HG02870 (cell line): ENCODE data around the gene GPSM1.
A peak's percentile ranks its signal among the peaks of the same experiment; 100 is the strongest.

Experiments
- ATAC-seq: cut with Tn5 transposase; IDR thresholded peaks from one replicate; pipeline ENCODE4 v1.9.1; 2021; ENCODE audit warnings: mild to moderate bottlenecking, moderate library complexity; ENCODE audit not compliant: unreplicated experiment

The GPSM1 gene

DNA sequence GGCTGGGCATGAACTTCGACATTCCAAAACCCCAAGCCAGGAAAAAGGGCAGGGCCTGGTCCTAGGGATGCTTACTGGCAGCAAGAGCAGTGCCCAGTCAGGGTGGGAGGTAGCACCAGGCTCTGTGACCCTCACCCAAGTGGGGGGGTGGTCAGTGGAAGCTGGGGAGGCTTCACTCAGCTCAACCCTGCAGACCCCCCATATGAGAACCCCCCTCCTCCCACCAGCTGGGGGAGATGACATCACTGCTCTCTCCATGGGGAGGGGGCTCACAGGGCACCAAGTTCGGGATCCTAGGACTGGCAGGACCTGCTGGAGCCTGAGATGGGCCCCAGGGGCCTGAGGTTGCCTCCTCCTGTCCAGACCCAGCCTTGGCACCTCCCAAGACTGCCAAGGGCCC lies 31.5 kb downstream of the GPSM1 start:
- no peak for ATAC-seq

DNA sequence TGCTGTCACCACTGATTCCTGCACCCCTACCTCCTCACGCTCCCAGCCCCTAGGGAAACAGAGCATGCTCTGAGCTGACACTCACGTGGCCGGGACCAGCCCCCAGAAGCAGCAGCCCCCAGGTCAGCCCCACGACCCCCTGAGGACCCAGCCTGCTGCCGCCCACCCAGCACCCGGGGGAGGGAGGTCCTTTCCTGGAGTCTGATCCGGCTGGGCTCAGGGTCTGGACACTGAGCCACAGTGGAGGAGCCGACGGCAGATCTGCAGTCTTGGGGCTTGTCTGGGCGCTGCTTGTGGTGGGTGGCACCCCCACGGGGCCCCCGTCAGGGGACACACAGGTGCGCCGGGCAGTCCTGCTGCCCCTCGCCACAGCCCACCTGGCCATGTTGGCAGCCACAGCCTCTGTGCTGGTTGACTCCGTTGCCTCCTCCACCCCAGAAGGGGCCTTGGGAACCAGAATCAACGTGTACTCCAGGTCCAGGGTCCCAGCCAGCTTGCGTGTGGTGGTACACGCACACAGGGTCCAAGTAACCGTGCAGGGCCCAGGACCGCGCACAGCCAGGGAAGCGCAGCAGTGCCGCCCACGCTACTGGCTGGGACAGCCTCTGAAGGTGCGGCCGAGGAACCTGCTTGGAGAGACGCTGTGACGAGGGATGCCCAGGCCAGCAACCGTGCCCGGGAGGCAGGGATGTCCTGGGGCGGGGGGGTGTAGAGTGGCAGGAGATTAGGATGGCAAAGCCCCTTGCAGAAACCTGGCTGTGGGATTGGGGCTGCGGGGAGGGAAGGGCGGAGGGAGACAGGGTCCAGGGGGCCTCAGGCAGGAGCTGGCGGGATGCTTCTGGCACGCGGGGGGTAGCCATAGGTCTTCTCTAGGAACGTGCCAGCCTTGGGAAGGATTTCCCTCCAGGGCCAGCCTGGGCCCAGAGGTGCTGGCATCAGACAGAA lies 32.7 kb downstream of the GPSM1 start:
- no peak for ATAC-seq

DNA sequence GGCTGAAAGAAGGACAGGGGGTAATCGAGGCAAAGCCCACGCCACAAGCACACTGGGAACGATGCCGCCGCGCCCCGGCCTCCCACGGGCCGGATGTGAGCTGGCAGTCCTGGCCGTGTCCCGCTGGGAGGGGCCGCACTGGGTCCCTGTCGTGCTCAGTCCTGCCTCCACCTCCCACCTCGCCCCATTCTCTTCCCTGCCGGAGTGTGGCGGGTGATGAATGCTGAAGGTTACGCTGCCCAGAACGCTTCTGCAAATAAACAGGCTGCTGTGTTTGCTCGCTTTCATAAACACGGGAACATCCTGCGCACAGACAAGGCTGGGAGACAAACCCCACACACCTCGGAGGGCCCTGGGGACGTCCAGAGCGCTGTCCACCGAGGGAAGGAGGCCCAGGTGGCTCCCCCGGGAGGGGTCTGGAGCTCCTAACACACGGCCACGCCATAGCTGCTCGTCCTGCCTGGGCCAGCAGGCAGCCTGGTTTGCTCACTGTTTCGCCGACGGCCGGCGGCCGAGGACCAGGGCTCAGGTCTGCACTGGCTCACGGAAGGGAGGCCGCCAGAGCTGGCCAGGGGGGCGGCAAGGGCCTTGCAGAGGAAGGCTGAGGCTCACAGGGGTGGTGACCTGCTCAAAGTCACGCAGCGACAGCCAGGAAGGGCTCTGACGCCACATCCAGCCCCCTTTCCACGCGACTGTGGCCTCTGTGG lies 33.9 kb downstream of the GPSM1 start:
- no peak for ATAC-seq

DNA sequence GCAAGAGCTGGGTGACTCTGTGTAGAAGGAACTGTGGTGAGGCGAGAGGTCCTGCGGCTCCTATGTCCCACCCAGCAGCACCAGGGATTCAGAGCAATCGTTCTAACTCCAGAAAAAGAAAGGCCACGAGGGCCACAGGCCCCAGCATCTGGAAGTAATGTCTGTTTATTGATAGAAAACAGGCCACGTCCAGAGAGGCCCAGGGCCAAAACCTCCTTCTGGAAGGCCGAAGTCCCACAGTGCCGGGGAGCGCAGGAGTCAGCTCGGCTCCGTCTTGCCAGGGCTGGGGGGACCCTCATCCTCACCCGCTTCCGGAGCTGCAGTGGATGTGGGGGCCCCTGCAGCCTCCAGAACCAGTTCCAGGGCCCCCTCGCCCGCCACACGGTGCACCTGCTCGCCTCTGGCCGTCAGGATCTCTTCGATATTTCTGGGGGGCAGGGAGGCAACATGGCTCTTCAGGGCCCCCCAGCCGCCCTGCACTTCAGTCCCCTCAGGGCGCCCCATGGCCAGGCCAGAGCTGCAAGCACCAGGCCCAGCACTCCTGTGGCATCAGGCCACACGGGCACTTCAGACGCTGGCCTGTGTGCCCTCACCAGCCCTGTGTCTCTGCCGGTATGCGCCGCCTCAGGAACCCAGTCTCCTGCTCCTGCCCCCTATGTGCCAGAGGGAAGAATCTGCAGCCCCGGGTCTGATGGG lies 34.6 kb downstream of the GPSM1 start:
- ATAC-seq, result no peak

DNA sequence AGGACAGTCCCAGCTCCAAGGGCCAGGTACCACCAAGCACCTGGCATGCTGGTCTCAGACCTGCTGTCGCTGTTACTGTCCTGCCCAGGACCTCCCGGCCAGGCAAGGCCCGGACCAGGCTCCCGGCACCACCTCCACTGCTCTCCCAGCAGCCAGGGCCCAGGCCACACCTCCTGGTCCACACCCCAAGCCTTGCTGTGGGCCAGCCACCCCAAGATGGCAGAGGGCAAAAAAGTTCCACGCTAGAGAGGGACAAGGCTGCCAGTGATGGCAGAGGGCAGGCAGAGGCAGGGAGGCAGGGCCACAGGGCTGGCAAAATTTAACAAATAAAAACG lies 35.1 kb downstream of the GPSM1 start:
- ATAC-seq, result no peak

DNA sequence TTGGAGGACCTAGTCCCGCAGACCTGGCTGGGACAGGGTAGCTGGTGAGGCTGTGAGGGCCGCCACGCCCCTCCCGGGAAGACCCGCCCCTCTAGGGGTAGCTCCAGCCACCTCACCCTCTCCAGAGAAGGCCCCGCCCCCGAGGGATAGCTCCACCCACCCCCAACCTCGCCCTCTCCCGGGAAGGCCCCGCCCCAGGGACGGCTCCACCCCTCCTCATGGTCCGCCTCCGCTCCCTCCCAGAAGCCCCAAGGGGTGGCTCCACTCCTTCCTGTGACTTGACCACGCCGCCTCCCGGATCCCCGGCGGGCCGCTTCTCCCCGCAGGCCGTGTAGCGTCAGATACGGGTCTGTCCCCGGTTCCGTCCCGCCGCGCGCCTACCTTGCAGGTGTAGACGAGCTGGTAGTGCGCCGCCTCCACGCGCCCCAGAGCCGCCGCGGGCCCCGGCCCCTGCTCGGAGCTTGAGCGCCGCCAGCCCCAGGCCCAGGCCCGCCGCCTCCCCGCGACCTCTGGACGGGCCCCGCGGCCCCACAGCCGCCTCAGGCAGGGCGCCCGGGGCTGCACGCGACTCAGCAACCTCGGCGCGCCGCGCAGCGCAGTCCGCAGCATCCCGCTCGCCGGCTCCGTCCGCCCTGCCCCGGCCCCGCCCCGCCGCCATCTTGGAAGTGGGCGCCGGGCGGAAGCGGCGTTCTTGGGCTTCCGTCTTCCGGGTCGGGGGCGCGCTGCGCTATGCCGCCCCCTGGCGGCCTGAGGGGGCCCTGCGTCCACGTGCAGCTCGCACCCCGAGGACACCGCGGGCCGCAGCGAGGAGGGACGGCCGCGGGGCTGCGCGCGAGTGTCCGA lies 36.0 kb downstream of the GPSM1 start, which contains the start of gene DNLZ:
Gene DNLZ (minus strand): TSS at position 639 of the 843 bp plus-strand sequence. CDS start 30 bp downstream, at position 609.
- peak; percentile 82 for ATAC-seq

DNA sequence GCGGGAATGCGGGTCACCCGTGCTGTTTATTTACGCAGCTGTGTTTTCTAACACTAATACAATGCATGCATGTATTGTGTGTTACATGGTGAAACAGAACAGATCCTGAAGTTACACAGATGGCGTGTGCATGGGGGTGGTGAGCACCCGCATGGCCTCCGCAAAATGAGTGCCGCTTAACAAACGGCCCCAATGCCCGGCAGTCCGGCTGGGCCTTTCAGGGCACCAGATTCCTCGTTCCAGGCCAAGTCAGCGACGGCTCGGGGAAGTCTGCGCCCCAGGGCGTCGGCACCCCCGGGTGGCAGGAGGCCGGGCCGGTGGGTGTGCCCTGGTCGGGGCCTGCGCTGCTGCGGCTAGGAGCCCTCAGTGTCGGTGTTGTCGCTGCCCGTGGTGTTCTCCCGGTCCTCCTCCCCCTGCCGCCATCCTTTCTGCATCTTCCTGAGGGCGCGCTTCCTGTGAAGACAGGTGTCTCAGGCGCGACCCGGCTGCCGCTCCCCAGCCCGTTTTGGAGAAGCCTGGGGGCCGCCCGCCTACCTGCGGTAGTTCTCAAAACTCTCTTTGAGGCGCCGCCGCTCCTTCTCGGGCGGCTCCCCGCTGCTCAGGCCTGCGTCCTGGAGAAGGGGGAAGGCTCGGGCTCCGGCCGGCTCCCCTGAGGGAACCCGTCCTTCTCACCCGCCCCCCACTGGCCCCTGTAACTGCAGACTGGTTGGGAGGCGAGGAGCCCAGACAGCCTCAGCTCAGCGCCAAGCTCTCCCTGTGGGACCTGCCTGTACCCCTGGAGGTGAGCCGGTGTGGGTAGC lies 36.8 kb downstream of the GPSM1 start:
- no peak for ATAC-seq

DNA sequence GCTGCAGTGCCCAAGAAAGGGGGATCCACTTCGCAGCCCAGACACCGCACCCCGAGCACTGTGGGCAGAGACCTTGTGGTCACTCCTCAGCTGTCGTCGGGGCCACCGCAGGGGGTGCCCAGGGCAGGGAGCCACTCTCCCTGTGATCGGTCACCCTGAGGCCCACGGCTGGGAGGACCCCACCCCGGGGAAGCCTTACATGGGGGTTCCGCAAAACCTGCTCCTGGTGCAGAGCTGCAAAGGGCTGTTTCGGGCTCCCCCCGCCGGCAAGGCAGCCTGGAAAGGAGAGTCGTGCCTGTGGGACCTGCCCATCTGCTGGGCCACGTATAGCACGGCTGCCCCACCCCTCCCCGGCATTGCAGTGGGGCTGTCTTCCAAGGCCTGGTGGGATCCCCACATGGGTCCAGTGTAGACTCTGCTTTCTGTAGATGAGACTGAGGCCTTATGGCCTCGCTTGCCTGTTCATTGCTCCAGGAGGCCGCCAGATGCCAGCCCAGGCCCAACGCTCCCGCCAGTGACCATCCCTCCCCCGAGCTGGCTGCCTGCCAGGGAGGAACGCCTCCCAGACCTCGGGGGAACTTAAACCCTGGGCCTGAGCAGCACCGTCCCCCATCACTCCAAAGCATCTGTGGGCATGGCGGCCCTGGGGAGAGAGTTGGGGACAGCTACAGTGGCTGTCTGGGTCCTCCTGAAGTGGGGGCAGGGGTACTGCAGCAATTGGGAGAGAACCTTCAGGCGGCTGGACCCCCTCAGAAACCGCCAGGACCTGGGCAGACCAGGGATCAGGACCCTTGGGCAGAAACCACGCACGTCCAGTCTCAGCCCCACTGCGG lies 37.8 kb downstream of the GPSM1 start:
- ATAC-seq, result no peak

DNA sequence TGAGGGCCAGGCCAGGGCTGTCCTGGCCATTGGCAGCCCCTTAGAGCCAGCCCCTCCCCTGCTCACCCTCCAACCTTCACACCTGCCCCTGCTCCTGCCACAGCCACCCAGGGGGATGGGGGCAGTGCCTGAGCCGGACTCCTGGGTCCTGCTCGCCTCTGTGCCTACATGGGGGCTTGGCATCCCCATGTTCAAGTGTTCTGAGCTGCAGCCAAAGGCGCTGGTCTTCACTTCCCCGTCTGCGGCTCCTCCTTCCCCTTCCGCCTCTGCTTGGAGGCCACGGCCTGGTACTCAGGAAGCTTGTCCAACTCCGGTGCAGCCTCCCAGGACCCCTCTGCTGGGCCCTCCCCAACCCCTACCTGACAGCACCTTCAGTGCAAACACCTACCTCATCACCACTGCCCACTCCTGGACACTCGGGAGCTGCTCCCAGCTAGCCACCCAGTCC lies 38.5 kb downstream of the GPSM1 start:
- no peak for ATAC-seq

DNA sequence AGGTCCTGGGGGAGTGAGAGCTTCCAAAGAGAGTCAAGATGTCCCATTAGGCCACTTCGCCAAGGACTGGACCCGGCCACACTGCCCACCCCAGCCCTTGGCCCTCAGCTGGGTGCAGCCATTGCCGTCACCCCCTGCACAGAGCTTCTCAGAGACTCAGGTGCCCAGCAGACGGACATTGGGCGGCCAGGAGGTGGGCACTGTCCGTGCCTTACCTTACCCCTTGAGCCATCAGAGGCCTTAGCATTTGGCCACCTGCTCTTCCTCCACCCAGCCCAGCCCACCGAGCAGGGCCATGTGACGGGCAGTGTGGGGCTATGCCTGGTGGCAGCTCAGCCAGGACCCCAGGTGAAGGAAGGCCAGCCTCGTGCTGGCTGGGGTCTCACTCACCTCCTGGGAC lies 39.5 kb downstream of the GPSM1 start:
- no peak for ATAC-seq

DNA sequence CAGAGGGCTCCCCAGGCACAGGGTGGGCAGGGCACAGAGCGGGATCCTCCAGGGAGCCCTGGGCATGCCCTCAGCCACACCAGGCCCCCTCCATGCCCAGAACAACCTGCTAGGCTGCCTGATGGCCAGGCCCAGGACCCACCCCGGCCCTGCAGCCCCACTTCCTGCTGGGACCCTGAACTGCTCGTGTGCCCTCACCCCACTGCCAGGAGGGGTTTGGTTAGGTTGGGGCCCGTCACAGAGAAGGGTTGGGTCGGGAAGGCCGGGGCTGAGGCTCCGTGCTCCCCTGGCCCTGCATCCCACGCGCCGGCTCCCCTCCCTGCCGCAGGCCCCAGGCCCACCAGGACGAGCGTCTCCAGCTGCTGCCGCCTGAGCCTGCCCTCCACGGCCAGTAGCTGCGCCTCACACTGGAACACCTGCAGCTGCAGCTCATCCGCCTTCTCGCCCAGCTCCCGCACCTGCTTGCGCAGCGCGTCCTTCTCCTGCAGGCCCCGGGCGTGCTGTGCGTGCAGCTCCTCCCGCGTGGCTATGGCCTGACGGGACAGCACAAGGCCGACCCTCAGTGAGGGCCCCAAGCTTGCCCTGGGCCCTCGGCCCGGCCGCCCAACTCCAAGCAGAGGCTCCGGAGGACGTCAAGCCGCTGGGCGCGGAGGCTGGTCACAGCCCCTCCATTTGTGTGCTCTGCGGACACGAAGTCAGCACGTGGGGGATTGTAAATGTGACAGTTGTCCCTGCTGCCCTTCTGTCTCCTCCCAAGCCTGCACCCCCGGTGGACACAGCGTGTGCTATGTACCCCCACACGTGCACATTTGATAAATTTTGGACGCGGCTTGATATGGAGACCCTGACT lies 40.2 kb downstream of the GPSM1 start:
- ATAC-seq, result no peak

DNA sequence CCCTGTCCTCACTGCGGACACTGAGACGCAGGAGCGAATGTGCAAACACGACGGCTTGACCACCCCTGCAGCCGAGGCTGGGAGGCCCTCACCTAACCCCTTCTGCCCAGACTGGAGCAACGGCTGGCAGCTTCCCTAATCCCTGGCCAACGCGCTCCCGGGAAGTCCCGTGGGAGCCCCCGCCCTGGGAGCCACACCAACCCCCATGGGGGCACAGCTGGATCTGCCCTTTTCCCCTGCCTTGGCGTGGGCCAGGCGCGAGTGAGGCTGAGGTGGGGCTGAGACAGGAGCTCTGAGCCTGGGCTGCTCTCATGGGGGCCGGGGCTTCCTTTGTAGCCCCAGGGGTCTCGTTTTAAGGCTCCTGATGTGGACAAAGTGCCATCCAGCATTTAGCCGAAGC lies 40.9 kb downstream of the GPSM1 start:
- no peak for ATAC-seq

DNA sequence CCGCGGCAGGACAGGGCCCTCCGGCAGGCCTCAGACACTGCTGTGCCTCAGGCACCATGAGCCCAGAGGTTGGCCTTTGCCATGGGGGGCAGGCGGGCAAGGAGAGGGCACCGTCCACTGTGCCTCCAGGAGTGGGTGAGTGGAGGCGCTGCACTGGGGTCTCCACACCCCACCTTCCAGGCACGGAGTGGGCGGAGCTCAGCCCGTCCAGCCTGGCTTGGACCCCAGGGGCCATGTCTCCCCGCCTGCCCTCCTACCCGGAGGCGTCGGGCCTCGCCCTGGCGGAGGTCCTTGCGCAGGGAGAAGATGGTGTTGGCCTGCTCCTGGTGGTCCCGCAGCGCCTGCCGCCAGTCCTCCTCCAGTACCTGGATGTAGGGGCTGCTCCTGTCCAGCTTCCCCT lies 42.7 kb downstream of the GPSM1 start:
- no peak for ATAC-seq

DNA sequence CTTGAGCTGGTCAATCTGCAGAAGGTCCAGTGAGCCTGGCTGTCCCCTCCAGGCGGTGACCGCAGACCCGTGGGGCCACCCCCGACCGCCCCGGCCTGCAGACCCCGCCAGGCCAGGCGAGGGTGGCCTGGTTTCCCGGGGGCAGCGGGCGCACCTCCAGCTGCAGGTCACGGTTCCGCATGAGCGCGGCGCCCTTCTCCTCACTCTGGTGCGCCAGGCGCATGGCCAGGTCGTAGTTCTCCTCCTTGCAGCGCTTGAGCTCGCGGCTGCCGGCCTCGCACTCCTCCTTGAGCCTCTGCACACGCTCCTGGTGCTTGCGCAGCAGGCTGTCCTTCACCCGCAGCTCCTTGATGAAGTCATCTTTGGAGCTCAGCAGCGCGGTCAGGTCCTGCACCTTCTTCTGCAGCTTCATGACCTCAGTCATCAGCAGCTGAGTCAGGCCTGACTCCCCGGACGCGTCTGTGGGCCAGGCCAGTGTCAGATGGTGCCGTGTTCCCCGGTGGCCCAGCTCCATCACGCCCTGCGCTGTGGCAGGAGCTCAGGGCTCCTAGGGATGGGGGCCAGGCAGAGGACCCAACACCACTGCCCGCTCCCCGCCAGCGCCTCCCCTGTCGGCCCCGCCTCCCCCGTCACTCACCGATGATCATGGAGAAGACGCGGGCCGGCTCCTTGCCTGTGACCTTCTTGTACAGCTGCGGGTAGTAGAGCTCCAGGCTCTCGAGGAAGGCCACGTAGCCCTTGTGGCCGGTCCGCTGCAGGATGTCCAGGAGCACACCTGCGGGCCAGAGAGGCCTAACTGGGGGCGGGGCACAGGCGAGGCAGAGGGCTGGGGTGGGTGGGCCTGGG lies 43.6 kb downstream of the GPSM1 start:
- ATAC-seq, result no peak

DNA sequence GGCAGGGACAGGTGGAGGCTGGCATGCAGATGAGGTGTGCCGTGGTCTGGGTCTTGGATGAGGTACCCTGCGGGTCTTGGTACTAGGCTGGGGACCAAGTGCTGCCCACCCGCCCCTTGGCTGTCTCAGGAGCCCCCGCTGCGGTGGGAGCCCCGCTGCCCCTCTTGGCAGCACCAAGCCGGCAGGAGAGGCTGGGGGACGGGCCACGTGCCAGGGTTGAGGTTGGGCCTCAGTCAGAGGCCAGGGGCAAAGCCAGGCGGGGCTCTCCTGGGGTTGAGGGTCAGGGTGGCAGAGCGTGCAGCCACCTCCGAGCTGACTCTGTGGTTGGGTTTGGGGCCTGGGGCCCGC lies 44.2 kb downstream of the GPSM1 start:
- no peak for ATAC-seq

DNA sequence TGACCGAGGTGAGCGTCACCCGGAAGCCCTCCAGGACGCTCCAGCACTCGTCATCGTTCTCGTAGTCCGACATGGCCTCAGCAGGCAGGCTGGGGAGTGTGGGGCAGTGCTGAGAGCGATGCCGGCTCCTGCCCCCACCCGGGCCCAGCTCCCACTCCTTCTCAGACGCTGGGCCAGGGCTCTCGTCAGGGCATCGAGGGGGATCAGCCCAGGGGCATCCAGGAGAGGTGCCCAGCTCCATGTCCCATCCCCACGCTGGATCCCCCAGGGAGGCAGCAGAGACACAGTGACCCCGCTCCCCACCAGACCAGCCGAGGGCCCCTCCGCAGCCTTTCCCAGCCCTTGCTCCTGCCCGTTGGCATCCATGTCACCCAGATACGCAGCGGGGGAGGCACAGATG lies 44.7 kb downstream of the GPSM1 start:
- no peak for ATAC-seq

DNA sequence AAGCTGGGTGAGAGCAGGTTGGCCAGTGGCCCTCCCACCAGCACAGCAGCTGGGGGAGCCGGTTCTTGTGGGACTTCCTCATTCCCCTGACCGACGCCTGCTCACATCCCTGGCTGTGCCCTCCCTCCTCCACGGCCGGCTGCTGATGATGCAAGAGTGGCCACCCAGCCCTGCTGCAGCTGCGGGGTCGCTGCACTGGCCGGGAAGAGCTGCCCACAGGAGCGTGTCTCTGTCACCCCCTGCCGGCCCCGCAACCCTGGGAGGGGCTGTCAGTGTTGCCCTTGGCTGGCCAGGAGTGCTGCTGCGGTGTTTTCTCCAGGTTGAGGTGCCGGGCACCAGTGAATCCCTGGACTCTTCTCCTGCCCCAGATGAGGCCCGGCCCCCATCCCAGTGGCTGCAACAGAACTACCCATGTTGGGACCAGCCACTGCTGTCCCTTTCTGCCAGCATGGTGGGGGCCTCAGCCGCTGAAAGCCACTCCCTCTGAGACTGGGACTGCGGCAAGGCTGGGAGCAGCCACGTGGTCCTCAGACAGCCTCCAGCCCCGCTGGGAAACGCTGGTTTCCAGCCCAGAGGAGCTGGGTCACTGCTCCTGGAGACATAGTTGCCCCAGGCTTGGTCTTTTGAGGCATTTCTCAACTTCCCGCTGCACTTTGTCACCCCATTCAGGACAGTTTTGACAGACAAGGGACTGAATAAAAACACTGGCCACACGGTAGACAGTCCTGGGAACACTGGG lies 45.4 kb downstream of the GPSM1 start:
- ATAC-seq, result no peak
